WTC11 (cell line): ENCODE results near the gene LPCAT3.
A peak's percentile ranks its signal among the peaks of the same experiment; 100 is the strongest.

Experiments used
- CBFB ChIP-seq: sonication (generic); formaldehyde crosslinking; IDR thresholded peaks from 2 replicates; pipeline ENCODE4 v1.8.1; 2022; ENCODE audit warnings: mild to moderate bottlenecking, low read depth, missing genetic modification reagents
- CREM ChIP-seq: sonication (generic); formaldehyde crosslinking; IDR thresholded peaks from 2 replicates; pipeline ENCODE4 v1.8.1; 2022; ENCODE audit warnings: mild to moderate bottlenecking, missing genetic modification reagents, moderate library complexity
- CTCF ChIP-seq: fragments of 200-600 bp; IDR thresholded peaks from 2 replicates; pipeline ENCODE4 v1.8.0; 2022; ENCODE audit warnings: antibody characterized with exemption
- ERG ChIP-seq: fragments of 250-450 bp; sonication (Bioruptor Pico); IDR thresholded peaks from 2 replicates; pipeline ENCODE4 v1.8.0; 2021; ENCODE audit warnings: mild to moderate bottlenecking
- FOXK1 ChIP-seq: sonication (generic); formaldehyde crosslinking; IDR thresholded peaks from 2 replicates; pipeline ENCODE4 v1.8.0; 2022; ENCODE audit warnings: mild to moderate bottlenecking, moderate library complexity, missing genetic modification reagents
- GRHL2 ChIP-seq: fragments of 250-450 bp; sonication (Bioruptor Pico); IDR thresholded peaks from 2 replicates; pipeline ENCODE4 v1.8.0; 2022; ENCODE audit warnings: mild to moderate bottlenecking, moderate library complexity; ENCODE audit not compliant: insufficient replicate concordance, severe bottlenecking
- PRDM15 ChIP-seq: sonication (generic); formaldehyde crosslinking; IDR thresholded peaks from 2 replicates; pipeline ENCODE4 v1.8.0; 2022; ENCODE audit warnings: missing genetic modification reagents
- ZNF512 ChIP-seq: sonication (generic); formaldehyde crosslinking; IDR thresholded peaks from 2 replicates; pipeline ENCODE4 v1.8.1; 2022; ENCODE audit warnings: missing genetic modification reagents, borderline replicate concordance
- TF ChIP-seq, protein P1 (sequence below): sonication (generic); formaldehyde crosslinking; IDR thresholded peaks from 2 replicates; pipeline ENCODE4 v1.8.0; 2022; ENCODE audit warnings: mild to moderate bottlenecking, missing genetic modification reagents

- TF ChIP-seq CTCF (no peak), CREM (CRISPR knock-in tag) (no peak), GRHL2 (CRISPR knock-in tag) (no peak), CBFB (CRISPR knock-in tag) (no peak), ERG (CRISPR knock-in tag) (no peak), PRDM15 (CRISPR knock-in tag) (no peak), FOXK1 (CRISPR knock-in tag) (no peak), ZNF512 (CRISPR knock-in tag) (no peak)
- TF ChIP-seq, protein P1, sequence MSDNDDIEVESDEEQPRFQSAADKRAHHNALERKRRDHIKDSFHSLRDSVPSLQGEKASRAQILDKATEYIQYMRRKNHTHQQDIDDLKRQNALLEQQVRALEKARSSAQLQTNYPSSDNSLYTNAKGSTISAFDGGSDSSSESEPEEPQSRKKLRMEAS (CRISPR knock-in tag): peak; percentile 53; the same call in 1 of the 2 replicates
These were observed 55.8 kb downstream of the LPCAT3 start for GRCh38 chr12:6962285-6963015.
